ENCODE data around the gene RASSF1. TPM values are rescaled to one million over a fixed set of nuclear protein-coding genes. Genes with fewer than 3 reads are reported as not detected.

RASSF1 gene
- total RNA-seq, 2 experiments from 2014 or later: 33.0 to 36.0 TPM

- Histone ChIP-seq H3K4me2 (ENCODE audit: low read length) (peak overlapping the region; percentile 82), H2AFZ (ENCODE audit: low read length) (no peak overlapping the region), H4K20me1 (ENCODE audit: insufficient read depth, low read length) (0 out of 2 replicates have a peak, but pooled peaks cover 4% of the 10 kb centered on the region), H3K79me2 (ENCODE audit: insufficient read depth, low read depth, low read length) (peaks cover 23% of the 10 kb centered on the region; the same call in 1 of the 2 replicates), H3K36me3 (ENCODE audit: insufficient read depth, low read length) (peaks cover 33% of the 10 kb centered on the region), H3K27ac (ENCODE audit: low read depth, low read length, poor library complexity, severe bottlenecking) (no peak overlapping the region), H3K9me2 (ENCODE audit: insufficient read depth, low read length) (no peaks in the 10 kb centered on the region), H3K4me1 (ENCODE audit: insufficient read depth, low read length, poor library complexity, severe bottlenecking) (peaks cover 40% of the 10 kb centered on the region), H3K9me3 (ENCODE audit: low read length) (no peaks in the 10 kb centered on the region), H3K4me3 (ENCODE audit: low read depth, low read length, poor library complexity, severe bottlenecking) (peak overlapping the region; percentile 76)
- POLR2A ChIA-PET: interaction anchor here (0.5 kb wide), 1 partner anchor 77 kb away, joined by 8 read pairs; no protein-coding TSS in a partner anchor
- no TSS peak for BruUV-seq (replicated peaks)
- intact Hi-C loops (cut with micrococcal nuclease; ENCODE audit: unreplicated experiment): no loop called here
- CTCF ChIA-PET (ENCODE audit: unreplicated experiment): no interaction called here
- TF ChIP-seq EZH2phosphoT487 (IDR thresholded peaks at IDR 0.05; ENCODE audit: borderline replicate concordance, low read depth, low read length) (no peak), CTCF (conservative IDR thresholded peaks at IDR 0.05; ENCODE audit: low read length) (no peak)
- DNase-seq (ENCODE audit: low spot score): no peak
These were observed 17.8 kb upstream of the RASSF1 start for GRCh38 chr3:50358355-50358910.

GRCh38 chr3:50357481-50357880, 16.8 kb upstream of the RASSF1 start:
- Histone ChIP-seq H3K27ac (ENCODE audit: low read depth, low read length, poor library complexity, severe bottlenecking) (no peak overlapping the region), H3K4me2 (ENCODE audit: low read length) (peak overlapping the region; percentile 82), H2AFZ (ENCODE audit: low read length) (no peak overlapping the region), H3K36me3 (ENCODE audit: insufficient read depth, low read length) (peaks cover 42% of the 10 kb centered on the region), H4K20me1 (ENCODE audit: insufficient read depth, low read length) (0 out of 2 replicates have a peak, but pooled peaks cover 4% of the 10 kb centered on the region), H3K79me2 (ENCODE audit: insufficient read depth, low read depth, low read length) (peaks cover 23% of the 10 kb centered on the region; the same call in 1 of the 2 replicates), H3K9me3 (ENCODE audit: low read length) (no peaks in the 10 kb centered on the region), H3K4me1 (ENCODE audit: insufficient read depth, low read length, poor library complexity, severe bottlenecking) (peaks cover 40% of the 10 kb centered on the region), H3K9me2 (ENCODE audit: insufficient read depth, low read length) (no peaks in the 10 kb centered on the region), H3K4me3 (ENCODE audit: low read depth, low read length, poor library complexity, severe bottlenecking) (peak overlapping the region; percentile 76)
- ChIA-PET POLR2A (interaction anchor here (0.7 to 1.4 kb wide), 3 partner anchors 20 to 122 kb away, joined by 3 to 6 read pairs (median 4); partner anchors contain the start of gene GNAI2), CTCF (ENCODE audit: unreplicated experiment) (no interaction called here)
- no peak for DNase-seq (ENCODE audit: low spot score)
- intact Hi-C loops (cut with micrococcal nuclease; ENCODE audit: unreplicated experiment): no loop called here
- no TSS peak for BruUV-seq (replicated peaks)
- TF ChIP-seq EZH2phosphoT487 (IDR thresholded peaks at IDR 0.05; ENCODE audit: borderline replicate concordance, low read depth, low read length) (no peak), CTCF (conservative IDR thresholded peaks at IDR 0.05; ENCODE audit: low read length) (no peak)

- ChIA-PET POLR2A (interaction anchor here (1.0 to 1.4 kb wide), 2 partner anchors 19 to 20 kb away, joined by 4 to 6 read pairs; no protein-coding TSS in a partner anchor), CTCF (ENCODE audit: unreplicated experiment) (no interaction called here)
- H2AFZ ChIP-seq (ENCODE audit: low read length): no peak overlapping the region
- H3K4me2 ChIP-seq (ENCODE audit: low read length): peak overlapping the region; percentile 82
- H3K9me3 ChIP-seq (ENCODE audit: low read length): no peaks in the 10 kb centered on the region
- peaks cover 23% of the 10 kb centered on the region; the same call in 1 of the 2 replicates for H3K79me2 ChIP-seq (ENCODE audit: insufficient read depth, low read depth, low read length)
- 0 out of 2 replicates have a peak, but pooled peaks cover 4% of the 10 kb centered on the region for H4K20me1 ChIP-seq (ENCODE audit: insufficient read depth, low read length)
- BruUV-seq (replicated peaks): no TSS peak
- no peak for TF ChIP-seq EZH2phosphoT487 (IDR thresholded peaks at IDR 0.05; ENCODE audit: borderline replicate concordance, low read depth, low read length)
- peaks cover 42% of the 10 kb centered on the region for H3K36me3 ChIP-seq (ENCODE audit: insufficient read depth, low read length)
- H3K4me1 ChIP-seq (ENCODE audit: insufficient read depth, low read length, poor library complexity, severe bottlenecking): peaks cover 43% of the 10 kb centered on the region
- intact Hi-C loops (cut with micrococcal nuclease; ENCODE audit: unreplicated experiment): no loop called here
- H3K9me2 ChIP-seq (ENCODE audit: insufficient read depth, low read length): no peaks in the 10 kb centered on the region
- DNase-seq (ENCODE audit: low spot score): no peak
- H3K27ac ChIP-seq (ENCODE audit: low read depth, low read length, poor library complexity, severe bottlenecking): no peak overlapping the region
- H3K4me3 ChIP-seq (ENCODE audit: low read depth, low read length, poor library complexity, severe bottlenecking): peak overlapping the region; percentile 76
These were observed 15.9 kb upstream of the RASSF1 start for GRCh38 chr3:50356553-50356952.
